ENCODE results near the gene QRSL1.
"Not testable (repeated sequence)": the region's sequence is repeated elsewhere in the genome, so short reads cannot be mapped to it uniquely, and the experiment has no call there.

QRSL1 gene

GRCh38 chr6:106674541-106675229 is 45.3 kb downstream of the QRSL1 start:
- no peak for DNase-seq (ENCODE audit: low read depth in 2 of 2)

GRCh38 chr6:106677282-106677681 is 47.9 kb downstream of the QRSL1 start:
- no peak for DNase-seq (ENCODE audit: low read depth in 2 of 2)

GRCh38 chr6:106684011-106684410 is 54.6 kb downstream of the QRSL1 start:
- no peak for DNase-seq (ENCODE audit: low read depth in 2 of 2)

- no peak for DNase-seq (ENCODE audit: low read depth in 2 of 2)
These were observed 56.5 kb downstream of the QRSL1 start for GRCh38 chr6:106685833-106686232.

- no peak for DNase-seq (ENCODE audit: low read depth in 2 of 2)
These were observed 59.0 kb downstream of the QRSL1 start for GRCh38 chr6:106688177-106688951.

GRCh38 chr6:106692112-106692818 is 62.9 kb downstream of the QRSL1 start:
- no peak for DNase-seq (ENCODE audit: low read depth in 2 of 2)

GRCh38 chr6:106692819-106693208 is 63.4 kb downstream of the QRSL1 start:
- DNase-seq (ENCODE audit: low read depth in 2 of 2), result no peak

GRCh38 chr6:106693418-106693817 is 64.0 kb downstream of the QRSL1 start:
- no peak for DNase-seq (ENCODE audit: low read depth in 2 of 2)

GRCh38 chr6:106694343-106694742 is 65.0 kb downstream of the QRSL1 start:
- no peak for DNase-seq (ENCODE audit: low read depth in 2 of 2)

GRCh38 chr6:106700581-106700980 is 71.2 kb downstream of the QRSL1 start:
- DNase-seq (ENCODE audit: low read depth in 2 of 2), result no peak

- not testable (repeated sequence) for DNase-seq (ENCODE audit: low read depth in 2 of 2)
These were observed 71.8 kb downstream of the QRSL1 start for GRCh38 chr6:106701201-106701600.

GRCh38 chr6:106702046-106702445 is 72.7 kb downstream of the QRSL1 start:
- no peak for DNase-seq (ENCODE audit: low read depth in 2 of 2)

GRCh38 chr6:106702451-106703110 is 73.2 kb downstream of the QRSL1 start:
- no peak for DNase-seq (ENCODE audit: low read depth in 2 of 2)

- no peak for DNase-seq (ENCODE audit: low read depth in 2 of 2)
These were observed 74.9 kb downstream of the QRSL1 start for GRCh38 chr6:106704327-106704726.

- no peak for DNase-seq (ENCODE audit: low read depth in 2 of 2)
These were observed 75.8 kb downstream of the QRSL1 start for GRCh38 chr6:106705156-106705555.

- no peak for DNase-seq (ENCODE audit: low read depth in 2 of 2)
These were observed 81.2 kb downstream of the QRSL1 start for GRCh38 chr6:106710580-106710979.

- no peak for DNase-seq (ENCODE audit: low read depth in 2 of 2)
These were observed 84.9 kb downstream of the QRSL1 start for GRCh38 chr6:106714281-106714680.

GRCh38 chr6:106715922-106716321 is 86.5 kb downstream of the QRSL1 start:
- DNase-seq (ENCODE audit: low read depth in 2 of 2), result no peak

- no peak for DNase-seq (ENCODE audit: low read depth in 2 of 2)
These were observed 87.6 kb downstream of the QRSL1 start for GRCh38 chr6:106716966-106717365.

All from activated CD4-positive, alpha-beta T cell treated with anti-CD3 and anti-CD28 coated beads for 24 hours (primary cell).